Left cardiac atrium (tissue), 4 donors: Measurements from ENCODE around the gene ERBB3. TPM values are rescaled to one million over a fixed set of nuclear protein-coding genes. Genes with fewer than 3 reads are reported as not detected.

Experiments used
- ATAC-seq, 2 donors: fragments of 200-7000 bp; cut with Tn5 transposase; one replicate each; pipeline ENCODE4 v1.9.1; 2020; ENCODE audit warnings: mild to moderate bottlenecking in 2 of 2, moderate library complexity in 2 of 2
- DNase-seq: peaks from one replicate; pipeline ENCODE4 v3.0.0-alpha.2; 2020
- intact Hi-C, 2 donors: fragments of 100-400 bp; cut with DNase I; formaldehyde crosslinking; loops; one replicate each; pipeline versions ENCODE4 v1.14.1 to v1.15.1; 2022 to 2023
- total RNA-seq, 2 donors: library from RNA; stranded (reverse); fragmentation: NEBNext Ultra II Directional; extraction: Animal tissue kit (Norgen Biotek cat#: 25700); gene quantifications; one replicate each; pipeline ENCODE4 v1.2.1, GENCODE V29; 2021
- donor health status: DM: no; HTN: yes; CAD: no.
- donor health status: DM: no; HTN: yes; CAD: no; lungs with severe emphysema.
- donor health status: DM: yes; HTN: yes; CAD: no.
- donor health status: Dilated cardiomyopathy.

ERBB3 gene
- total RNA-seq, 2 donors from 2014 or later, result 5.2 TPM

GRCh38 chr12:56151672-56152131 is 71.7 kb downstream of the ERBB3 start:
- ATAC-seq (peak; percentile 12 to 55), DNase-seq (no peak)
- intact Hi-C loops, result no loop called here

- intact Hi-C loops, result no loop called here
- DNase-seq (peak; percentile 97), ATAC-seq (peak; percentile 96 to 97)
These were observed 72.3 kb downstream of the ERBB3 start, which contains the start of gene MYL6B for GRCh38 chr12:56152132-56152755. TSS of gene MYL6B (plus strand) at chr12:56152587. CDS start at chr12:56153919, 1,332 bp downstream.

Other genes starting within 250 kb of the ERBB3 start
- 10 to 100 TPM; 11.1 to 23.3 TPM for gene MMP19, start 237.2 kb upstream of the ERBB3 start, total RNA-seq
- gene PYM1, start 152.3 kb upstream of the ERBB3 start, total RNA-seq, result 10 to 100 TPM; 16.0 to 21.2 TPM
- gene DGKA, start 149.0 kb upstream of the ERBB3 start, total RNA-seq, result 10 to 100 TPM; 17.3 to 19.8 TPM
- gene PMEL, start 114.1 kb upstream of the ERBB3 start, total RNA-seq, result under 1 TPM; 0.65 to 0.81 TPM
- 10 to 100 TPM; 14.1 to 18.2 TPM for gene CDK2, start 113.3 kb upstream of the ERBB3 start, total RNA-seq
- gene RAB5B, start 106.1 kb upstream of the ERBB3 start, total RNA-seq, result 100 to 1,000 TPM; 105 to 114 TPM
- 10 to 100 TPM; 20.3 to 29.8 TPM for gene SUOX, start 82.9 kb upstream of the ERBB3 start, total RNA-seq
- 1 to 10 TPM; 6.2 to 6.7 TPM for gene IKZF4, start 59.1 kb upstream of the ERBB3 start, total RNA-seq
- 10 to 100 TPM; 28.5 to 47.1 TPM for gene RPS26, start 38.2 kb upstream of the ERBB3 start, total RNA-seq
- 10 to 100 TPM; 60.4 to 83.9 TPM for gene PA2G4, start 24.4 kb downstream of the ERBB3 start, total RNA-seq
- gene RPL41, start 36.5 kb downstream of the ERBB3 start, total RNA-seq, result 1,000 to 10,000 TPM; 2,192 to 2,337 TPM
- 1 to 10 TPM; 6.6 to 7.6 TPM for gene ZC3H10, start 38.1 kb downstream of the ERBB3 start, total RNA-seq
- gene ESYT1, start 48.1 kb downstream of the ERBB3 start, total RNA-seq, result 10 to 100 TPM; 54.1 to 63.9 TPM
- gene MYL6B, start 72.4 kb downstream of the ERBB3 start, total RNA-seq, result 10 to 100 TPM; 40.5 to 42.5 TPM
- gene MYL6, start 78.2 kb downstream of the ERBB3 start, total RNA-seq, result 1,000 to 10,000 TPM; 1,071 to 1,319 TPM
- gene SMARCC2, start 109.3 kb downstream of the ERBB3 start, total RNA-seq, result 10 to 100 TPM; 65.2 to 68.5 TPM
- 10 to 100 TPM; 42.8 to 49.4 TPM for gene RNF41, start 141.8 kb downstream of the ERBB3 start, total RNA-seq
- gene NABP2, start 144.2 kb downstream of the ERBB3 start, total RNA-seq, result 10 to 100 TPM; 19.4 to 21.7 TPM
- gene SLC39A5, start 149.9 kb downstream of the ERBB3 start, total RNA-seq, result not detected
- gene ANKRD52, start 178.2 kb downstream of the ERBB3 start, total RNA-seq, result 10 to 100 TPM; 20.3 to 24.1 TPM
- 10 to 100 TPM; 76.2 to 98.3 TPM for gene COQ10A, start 186.8 kb downstream of the ERBB3 start, total RNA-seq
- 100 to 1,000 TPM; 526 to 581 TPM for gene CS, start 220.2 kb downstream of the ERBB3 start, total RNA-seq
- gene CNPY2, start 235.8 kb downstream of the ERBB3 start, total RNA-seq, result 10 to 100 TPM; 54.1 to 60.7 TPM